NCI-H2227 (cell line): Measurements from ENCODE around the gene ICAM5.

Experiments
- DNase-seq: peaks from one replicate; lab custom pipeline; 2025; ENCODE audit not compliant: unreplicated experiment; lab: John Stamatoyannopoulos, UW

Gene ICAM5

DNA sequence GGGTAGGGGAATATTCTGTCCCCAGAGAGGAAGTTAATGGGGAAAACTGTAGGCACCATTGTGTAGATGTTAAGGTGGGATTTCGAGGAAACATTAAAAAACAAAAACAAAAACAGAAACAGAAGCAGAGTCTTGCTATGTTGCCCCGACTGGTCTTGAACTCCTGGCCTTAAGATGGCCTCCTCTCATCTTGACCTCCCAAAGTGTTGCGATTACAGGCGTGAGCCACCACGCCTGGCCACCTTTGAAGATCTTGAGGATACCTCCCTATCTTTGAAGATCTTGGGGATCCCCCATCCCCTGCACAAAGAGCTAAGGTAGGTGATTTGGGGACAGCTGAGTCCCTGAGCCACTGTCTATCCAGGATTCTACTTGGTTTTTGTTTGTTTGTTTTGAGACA, 50.2 kb downstream of the ICAM5 start:
- no peak for DNase-seq

DNA sequence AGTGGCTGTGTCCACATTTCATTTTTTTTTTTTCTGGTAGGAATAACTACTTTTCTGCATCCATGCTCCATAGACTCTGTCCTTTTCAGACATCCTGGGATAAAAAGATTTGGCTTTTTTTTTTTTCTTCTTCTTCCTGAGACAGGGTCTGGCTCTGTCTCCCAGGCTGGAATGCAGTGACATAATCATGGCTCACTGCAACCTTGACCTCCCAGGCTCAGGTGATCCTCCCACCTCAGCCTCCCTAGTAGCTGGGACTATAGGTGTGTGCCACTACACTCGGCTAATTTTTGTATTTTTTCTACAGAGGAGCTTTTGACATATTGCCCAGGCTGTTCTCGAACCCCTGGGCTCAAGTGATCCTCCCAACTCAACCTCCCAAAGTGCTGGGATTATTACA, 53.7 kb downstream of the ICAM5 start:
- no peak for DNase-seq

DNA sequence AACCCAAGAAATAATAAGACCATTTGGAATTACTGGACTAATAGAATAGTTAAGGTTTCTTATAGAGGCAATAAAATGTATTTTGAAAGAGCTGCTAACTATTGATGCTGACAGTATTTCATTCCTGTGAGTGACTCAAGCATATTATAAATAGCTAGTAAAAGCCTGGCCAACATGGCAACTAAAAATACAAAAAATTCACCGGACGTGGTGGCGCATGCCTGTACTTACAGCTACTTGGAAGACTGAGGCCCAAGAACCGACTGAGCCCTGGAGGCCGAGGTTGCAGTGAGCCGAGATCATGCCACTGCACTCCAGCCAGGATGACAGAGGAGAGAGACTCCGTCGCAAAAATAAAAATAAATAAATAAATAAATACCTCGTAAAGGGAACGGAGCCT, 55.0 kb downstream of the ICAM5 start:
- no peak for DNase-seq
